ENCODE measurements around the gene ADAMTS13.
"Not testable (repeated sequence)": the region's sequence is repeated elsewhere in the genome, so short reads cannot be mapped to it uniquely, and the experiment has no call there.

ADAMTS13 gene

DNA sequence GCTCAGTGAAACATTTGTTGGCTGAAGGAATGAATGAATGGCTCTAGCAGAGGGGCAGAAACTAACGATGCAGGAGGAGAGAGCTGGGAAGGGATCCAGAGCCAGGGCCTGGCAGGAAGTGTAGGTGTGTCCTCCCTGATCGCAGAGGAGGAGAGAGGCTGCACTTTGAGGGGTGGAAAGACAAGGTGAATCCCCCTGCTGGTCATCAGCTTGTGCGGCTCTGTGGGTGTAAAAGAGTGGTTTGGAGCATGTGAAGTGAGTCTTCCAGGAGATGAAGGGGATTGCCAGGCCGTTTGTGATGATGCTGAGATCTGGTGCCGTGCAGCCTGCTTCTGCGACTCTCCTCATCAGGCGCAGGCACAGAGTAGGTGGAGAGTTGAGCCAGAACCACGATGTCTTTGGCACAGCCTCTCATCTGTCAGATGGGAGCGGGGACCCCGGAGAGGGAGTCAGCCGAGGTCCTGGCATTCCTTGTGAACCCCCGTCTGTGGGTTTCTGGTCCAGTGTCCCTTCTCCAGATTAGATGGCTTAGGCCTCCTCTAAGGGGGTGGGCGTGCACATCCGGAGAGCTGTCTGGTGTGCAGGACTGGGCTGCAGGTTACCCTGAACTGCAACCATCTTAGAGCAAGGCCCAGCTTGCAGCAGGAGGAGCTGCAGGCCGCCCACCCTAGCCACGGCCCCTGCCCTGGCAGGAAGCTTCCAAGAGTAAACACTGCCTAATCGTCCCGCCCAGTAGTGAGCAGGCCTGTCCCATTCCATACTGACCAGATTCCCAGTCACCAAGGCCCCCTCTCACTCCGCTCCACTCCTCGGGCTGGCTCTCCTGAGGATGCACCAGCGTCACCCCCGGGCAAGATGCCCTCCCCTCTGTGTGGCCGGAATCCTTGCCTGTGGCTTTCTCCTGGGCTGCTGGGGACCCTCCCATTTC is at the start of gene ADAMTS13:
TSS of gene ADAMTS13 (plus strand) at position 753 of the 928 bp plus-strand sequence. CDS start at position 830, 77 bp downstream.
- peak; percentile 60 for DNase-seq (ENCODE audit: low spot score)

DNA sequence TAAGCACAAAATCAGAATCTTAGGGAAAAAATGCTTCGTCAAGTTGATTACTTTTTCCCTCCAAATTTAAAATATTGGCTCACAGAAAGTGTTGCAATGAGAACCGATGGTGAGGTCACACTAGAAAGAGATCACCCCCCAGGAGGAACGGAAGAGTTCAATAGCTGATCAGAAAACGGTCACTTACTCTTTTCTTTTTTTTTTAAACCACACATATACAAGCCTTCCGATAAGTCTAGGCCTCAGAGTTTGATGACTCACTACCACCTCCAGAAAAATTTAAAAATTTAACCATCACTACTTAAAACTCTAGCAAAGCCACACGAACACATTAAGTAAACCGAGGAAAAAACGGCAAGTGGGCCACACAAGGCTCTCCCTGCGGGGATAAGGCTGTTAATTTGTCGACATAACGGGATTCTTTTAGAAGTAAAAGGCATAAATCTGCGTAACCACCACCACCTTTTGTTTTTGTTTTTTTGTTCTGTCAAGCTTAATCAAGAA is 47.5 kb upstream of the ADAMTS13 start:
- peak; percentile 57 for DNase-seq (ENCODE audit: low spot score)

DNA sequence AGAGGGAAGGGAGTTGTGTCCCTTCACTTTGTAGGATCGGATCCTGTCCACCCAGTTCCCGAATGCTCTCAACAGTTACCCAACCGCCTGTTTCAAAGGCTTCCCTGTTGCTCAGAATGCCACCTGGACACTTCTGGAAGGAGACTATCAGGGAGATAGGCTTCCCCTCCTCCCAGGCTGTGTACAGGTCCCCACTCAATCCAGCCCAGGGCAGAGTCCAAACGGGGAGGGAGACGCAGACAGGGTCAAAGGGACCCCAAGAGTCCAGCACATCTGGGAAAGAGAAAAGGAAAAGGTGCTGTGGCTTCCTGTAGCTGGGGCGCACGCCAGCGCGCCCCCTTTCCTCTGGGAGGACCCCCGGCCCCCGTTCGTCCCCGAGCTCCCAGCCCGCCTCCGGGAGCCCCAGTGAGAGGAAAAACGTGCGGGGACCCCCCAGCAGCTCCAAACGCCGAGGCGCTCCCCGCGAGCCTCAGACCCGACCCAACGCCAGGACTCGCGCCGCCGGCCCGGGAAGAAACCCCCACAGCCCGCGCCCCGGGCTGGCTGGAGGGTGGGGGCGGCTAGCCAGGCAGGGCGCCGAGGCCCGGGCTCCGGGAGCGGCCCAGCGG is 46.9 kb upstream of the ADAMTS13 start:
- DNase-seq (ENCODE audit: low spot score), result no peak

DNA sequence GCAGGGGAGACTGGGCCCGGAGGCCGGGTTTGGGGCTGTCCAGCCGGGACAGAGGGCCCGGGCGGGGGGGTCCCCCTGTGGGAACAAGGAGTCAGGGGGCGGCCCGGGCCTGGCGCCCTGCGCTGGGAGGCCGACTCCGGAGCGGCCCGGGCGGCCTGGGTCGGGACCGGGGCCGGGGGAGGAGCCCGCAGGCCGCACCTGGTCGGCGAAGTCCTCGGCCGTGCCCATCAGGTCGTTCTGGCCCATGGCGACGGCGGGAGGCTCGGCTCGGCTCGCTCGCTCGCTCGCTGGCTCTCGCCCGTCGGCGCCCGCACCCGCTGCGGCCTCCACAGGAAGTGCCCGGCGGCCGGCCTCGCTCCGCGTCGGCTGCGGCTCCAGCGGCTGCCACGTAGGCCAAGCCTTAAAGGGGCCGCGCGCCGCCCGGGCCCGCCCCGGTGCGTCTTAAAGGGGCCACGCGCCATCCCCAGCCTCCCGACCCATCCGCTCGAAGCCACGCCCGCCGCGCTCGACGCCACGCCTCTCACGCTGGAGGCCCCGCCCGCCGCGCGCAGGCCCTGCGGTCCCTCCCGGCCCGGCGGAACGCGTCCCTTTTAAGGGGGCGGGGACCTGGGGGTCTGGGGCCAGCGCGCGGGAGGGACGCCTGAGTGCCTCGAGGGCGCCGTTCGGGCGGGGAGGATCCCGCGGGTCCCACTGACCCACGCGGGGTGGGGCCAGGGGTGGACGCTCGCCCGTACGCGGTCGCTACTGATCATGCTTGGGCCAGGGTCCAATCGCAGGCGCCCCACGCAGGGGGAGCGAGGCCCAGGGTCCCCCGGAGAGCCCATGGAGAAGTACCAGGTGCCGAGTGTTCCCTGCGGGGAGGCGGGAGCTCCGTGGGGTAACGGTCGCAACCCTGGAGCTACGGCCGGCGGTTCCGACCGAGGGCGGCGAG is 46.2 kb upstream of the ADAMTS13 start, which contains the start of the genes STKLD1 and SURF4:
TSS of gene STKLD1 (plus strand) at position 643 of the 931 bp plus-strand sequence. CDS start at position 751, 108 bp downstream.
TSS of gene SURF4 (minus strand) at position 337 of the 931 bp plus-strand sequence. CDS start at position 246, 91 bp downstream.
- peak; percentile 95 for DNase-seq (ENCODE audit: low spot score)

DNA sequence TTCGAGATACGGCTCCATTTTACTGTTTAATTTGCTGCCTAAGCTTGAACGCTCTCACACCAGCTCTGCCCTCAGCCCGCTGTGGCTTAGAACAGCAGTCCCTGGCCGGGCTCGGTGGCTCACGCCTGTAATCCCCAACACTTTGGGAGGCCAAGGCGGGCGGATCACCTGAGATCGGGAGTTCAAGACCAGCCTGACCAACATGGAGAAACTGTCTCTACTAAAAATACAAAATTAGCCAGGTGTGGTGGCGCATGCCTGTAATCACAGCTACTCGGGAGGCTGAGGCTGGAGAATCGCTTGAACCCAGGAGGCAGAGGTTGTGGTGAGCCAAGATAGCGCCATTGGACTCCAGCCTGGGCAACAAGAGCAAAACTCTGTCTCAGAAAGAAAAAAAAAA is 44.9 kb upstream of the ADAMTS13 start:
- not testable (repeated sequence) for DNase-seq (ENCODE audit: low spot score)

DNA sequence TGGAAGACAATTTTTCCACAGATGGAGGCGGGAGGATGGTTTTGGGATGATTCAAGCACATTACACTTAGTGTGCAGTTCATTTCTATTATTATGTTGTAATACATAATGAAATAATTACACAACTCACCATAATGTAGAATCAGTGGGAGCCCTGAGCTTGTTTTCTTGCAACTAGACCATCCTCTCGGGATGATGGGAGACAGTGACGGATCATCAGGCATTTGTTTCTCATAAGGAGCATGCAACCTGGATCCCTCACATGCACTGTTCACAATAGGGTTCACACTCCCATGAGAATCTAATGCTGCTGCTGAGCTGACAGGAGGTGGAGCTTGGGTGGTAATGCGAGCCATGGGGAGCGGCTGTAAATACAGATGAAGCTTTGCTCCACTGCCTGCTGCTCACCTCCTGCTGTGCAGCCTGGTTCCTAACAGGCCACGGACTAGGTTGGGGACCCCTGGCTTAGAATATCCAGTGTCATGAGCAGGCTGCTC is 44.4 kb upstream of the ADAMTS13 start:
- DNase-seq (ENCODE audit: low spot score), result no peak

DNA sequence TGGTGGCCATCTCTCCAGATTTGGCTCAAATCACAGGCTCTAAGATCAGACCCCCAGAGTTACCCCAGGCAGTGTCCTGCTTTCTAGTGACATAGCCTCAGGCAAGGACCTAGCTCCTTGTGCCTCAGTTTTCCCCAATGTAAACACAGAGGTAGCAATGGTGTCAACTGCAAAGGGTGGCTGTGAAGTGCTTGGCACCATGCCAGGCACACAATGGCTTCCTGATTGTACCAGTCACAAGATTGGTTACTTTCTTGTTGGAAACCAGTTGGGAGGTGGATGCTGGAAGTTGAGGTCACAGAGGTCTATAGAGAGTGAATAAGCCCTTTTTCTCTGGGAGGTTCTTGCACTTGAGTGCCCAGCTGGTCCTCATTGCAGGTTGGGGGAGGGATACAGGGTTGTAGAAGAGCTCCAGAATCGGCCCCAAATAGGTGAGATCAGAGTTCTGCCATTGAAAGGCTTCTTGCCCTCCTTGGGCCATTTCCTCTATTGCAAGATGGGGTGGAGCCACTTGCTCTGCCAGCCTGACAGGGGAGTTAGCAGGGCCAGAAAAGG is 43.7 kb upstream of the ADAMTS13 start:
- no peak for DNase-seq (ENCODE audit: low spot score)

DNA sequence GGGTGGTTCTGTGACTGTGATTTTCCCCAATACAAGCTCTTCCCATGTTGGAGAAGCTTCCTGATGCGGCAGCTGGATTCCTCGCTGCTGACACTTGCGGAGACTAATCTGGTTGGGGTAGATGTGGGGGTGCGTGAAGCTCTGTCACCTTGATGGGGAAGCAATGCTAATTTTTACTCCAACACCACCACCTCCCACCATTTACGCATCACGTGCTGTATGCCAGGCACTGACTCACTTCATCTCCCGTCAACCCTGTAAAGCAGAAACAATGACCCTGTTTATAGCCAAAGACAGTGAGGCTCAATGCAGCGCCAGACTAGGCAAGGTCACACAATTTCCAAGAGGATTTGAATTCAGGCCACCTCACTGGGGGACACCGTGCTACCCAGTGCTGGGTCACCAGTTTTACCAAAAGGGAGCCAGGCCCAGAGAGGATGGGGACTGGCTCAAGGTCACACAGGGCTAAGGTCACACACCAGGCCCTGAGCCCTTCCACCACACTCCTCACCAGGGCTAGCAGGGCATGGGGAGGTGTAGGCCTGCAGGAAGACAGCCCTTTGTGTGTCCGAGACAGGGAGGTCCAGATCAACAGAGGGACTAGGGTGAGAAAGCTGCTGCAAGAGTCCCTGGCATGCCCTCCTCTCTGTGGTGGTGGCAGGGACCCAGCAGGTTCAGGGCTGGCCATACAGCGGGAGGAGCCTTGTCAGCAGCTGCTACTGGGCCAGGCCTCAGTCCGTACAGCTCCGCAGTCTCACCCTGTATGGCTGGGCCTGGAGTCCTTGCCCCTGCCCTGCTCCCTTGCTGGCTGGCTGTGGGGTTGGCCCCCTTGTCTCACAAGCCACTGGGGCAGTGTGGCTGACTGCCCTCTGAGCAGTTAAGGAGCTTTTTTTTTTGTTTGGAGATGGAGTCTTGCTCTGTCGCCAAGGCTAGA is 42.7 kb upstream of the ADAMTS13 start:
- no peak for DNase-seq (ENCODE audit: low spot score)

DNA sequence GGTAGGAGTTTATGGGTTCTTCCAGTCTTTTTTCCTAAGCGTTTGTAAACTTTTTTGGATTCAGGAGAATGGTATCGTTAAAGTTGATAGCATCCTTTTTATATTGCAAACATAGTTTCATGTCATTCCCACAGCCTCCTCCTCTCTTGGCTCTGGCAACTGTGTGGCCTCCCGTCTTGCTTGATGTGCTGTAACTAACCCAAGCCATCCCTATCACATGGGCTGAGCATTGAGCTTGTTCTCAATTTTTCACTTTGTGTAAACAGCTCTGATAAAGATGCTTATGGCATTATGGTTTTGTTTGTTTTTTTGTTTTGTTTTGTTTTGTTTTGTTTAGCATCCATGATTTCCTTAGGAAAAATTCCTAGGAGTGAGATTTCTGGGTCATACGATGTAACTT is 41.4 kb upstream of the ADAMTS13 start:
- no peak for DNase-seq (ENCODE audit: low spot score)

DNA sequence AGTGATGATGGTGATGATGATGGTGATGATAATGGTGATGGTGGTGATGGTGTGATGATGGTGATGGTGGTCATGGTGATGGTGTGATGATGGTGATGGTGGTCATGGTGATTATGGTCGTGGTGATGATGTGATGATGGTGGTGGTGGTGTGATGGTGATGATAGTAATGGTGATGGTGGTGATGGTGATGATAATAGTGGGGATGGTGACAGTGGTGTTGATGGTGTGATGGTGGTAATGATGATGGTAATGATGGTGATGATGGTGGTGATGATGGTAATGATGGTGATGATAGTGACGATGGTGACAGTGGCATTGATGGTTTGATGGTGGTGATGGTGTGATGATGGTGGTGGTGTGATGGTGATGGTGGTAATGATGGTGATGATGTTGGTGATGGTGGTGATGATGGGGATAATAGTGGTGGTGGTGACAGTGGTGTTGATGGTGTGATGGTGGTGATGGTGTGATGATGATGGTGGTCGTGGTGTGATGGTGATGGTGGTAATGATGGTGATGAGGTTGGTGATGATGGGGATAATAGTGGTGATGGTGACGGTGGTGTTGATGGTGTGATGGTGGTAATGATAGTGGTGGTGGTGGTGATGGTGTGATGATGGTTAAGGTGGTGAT is 39.5 kb upstream of the ADAMTS13 start:
- DNase-seq (ENCODE audit: low spot score), result no peak

DNA sequence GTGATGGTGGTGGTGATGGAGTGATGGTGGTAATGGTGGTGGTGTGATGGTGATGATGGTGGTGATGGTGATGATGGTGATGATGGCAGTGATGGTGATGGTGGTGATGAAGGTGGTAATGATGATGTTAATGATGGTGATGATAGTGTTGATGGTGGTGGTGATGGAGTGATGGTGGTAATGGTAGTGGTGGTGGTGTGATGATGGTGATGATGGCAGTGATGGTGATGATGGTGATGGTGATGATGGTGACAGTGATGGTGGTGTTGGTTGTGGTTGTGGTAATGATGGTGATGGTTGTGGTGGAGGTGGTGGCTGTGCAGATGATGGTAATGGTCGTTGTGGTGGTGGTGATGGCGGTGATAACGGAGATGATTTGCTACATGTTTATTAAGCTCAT is 38.7 kb upstream of the ADAMTS13 start:
- no peak for DNase-seq (ENCODE audit: low spot score)

DNA sequence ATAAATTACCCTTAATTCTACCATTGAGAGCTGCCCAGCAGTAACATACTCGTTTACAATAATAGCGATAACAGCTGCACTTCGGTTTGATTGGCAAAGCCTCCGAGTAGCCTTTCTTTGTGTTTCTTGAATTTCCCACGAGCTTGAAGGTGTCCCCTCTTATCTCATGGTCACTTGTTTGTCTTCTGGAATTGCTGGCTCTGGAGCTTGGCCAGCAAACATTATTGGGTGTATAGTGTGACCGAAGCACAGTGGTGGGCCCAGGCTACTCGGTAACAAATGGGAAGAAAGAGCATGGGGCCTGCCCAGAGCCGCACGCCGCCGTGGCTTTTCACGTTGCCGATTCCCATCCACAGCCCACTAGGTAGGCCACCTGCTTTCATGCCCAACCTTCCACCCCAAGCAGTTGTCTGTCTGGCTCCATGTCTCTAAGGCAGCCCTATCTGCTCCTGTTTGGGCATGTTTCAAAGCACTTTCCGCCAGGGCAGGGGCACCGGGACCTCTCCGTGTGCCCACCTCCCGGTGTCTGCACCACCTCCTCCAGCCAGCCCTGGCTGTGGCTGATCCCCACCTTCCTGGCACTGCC is 37.3 kb upstream of the ADAMTS13 start:
- no peak for DNase-seq (ENCODE audit: low spot score)

DNA sequence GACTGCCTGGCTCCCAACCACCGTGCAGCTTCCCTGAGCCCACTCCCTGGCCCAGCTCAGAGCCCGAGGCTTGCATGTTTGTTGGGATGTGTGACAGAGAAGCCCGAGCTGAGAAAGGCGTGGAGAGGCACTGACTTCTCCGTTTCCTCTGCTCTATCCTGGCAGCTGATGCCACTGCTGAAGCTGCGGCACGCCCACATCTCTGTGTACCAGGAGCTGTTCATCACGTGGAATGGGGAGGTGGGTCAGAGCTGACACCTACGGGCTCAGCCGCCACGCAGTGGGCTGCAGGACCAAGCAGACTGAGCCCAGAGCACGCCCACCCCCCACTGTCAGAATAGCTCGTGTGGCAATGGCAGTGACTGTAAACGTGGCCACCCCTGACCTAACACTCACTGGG is 36.7 kb upstream of the ADAMTS13 start:
- no peak for DNase-seq (ENCODE audit: low spot score)

DNA sequence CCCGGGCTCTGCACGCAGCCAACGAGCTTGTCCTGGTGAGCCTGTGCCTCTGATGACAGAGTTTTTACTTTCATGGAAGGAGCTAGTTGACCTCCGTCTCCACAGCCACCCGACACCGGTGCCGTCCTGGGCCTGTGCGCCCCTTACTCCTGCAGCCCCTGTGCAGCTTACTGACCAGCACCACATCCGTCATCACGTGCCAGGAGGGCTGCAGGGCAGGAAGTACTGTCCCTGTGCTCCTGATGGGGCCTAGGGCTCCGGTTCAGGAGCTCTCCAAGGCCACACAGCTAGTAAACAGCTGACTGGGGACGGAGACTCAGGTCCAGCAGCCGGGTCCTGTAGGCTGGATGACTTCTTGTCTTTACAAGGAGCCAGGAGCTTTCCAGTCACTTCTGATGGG is 35.8 kb upstream of the ADAMTS13 start:
- DNase-seq (ENCODE audit: low spot score), result no peak

DNA sequence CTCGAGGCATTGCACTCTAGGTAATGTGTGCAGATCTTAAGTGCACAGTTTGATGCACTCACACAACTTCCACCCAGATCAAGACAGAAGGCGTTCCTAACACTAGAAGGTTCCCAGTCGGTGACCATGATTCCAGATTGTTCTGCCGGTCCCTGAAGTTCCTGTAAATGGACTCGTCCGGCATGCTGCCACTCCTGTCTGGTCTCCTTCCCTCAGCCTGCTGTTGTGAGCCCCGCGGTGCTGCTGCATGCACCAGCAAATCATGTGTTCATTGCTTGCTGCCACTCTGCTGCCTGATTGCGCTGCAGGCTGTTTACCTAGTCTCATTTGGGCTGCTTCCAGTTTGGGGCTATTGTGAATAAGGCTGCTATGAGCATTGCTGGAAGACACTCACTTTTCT is 34.5 kb upstream of the ADAMTS13 start:
- DNase-seq (ENCODE audit: low spot score), result no peak

DNA sequence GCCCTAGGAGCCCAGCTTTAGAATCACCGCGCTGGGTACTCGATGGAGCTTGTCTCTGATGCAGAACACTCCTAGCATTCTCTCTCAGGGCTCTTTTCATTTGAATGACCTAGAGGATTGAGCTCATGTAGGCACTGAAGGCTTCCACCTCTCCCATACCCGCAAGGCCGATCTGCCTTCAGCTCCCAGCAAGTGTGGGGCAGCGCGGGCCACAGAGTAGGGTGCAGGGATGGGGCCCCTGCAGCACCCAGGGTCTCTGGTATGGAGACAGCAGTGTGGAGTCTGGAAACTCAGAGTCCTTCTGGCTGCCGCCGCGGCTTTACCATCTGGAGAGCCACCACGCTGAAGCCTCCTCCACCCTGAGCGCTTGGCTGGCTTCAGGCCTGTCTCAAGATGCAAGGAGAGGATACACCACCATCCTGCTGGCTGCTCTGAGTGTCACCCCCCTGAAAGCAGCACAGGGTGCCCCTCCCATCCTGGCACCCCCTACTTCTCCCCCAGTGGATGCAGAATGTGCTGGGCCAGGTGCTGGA is 33.1 kb upstream of the ADAMTS13 start:
- DNase-seq (ENCODE audit: low spot score), result no peak

DNA sequence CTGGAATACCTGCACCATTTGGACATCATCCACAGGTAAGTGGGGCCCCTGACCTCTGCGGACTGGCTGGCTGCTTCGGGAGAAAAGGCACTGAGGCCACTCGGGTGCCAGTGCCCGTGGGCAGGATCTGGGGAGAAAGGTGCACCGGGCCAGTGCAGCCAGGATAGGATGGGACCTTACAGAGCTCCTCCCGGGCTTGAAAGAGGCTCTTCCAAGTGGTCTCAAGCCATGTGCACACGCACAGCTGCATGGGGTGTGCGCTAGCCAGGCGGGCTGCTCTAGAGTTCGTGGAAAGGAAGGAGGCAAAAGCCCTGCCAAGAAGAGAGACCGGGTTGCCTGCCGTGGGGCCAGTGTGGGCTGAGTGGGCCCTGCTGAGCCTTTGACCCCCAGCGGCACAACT is 32.6 kb upstream of the ADAMTS13 start:
- no peak for DNase-seq (ENCODE audit: low spot score)

DNA sequence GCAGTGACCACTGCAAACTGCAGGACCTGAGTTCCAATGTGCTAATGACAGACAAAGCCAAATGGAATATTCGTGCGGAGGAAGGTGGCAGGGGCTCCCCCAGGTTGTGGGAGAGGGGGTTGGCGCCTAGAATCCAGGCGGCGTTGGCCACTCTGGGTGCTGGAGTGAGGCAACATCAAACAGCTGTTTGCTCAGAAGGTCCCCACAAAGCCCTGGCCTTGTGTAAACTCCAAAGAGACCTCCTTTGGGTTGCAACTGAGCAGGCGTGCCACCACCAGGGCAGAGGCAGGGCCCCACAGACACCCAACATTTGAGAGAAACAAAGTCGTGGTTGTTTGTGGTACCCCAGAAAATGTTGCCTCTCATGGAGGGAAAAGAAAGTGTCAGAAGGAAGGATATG is 31.5 kb upstream of the ADAMTS13 start:
- DNase-seq (ENCODE audit: low spot score), result no peak

DNA sequence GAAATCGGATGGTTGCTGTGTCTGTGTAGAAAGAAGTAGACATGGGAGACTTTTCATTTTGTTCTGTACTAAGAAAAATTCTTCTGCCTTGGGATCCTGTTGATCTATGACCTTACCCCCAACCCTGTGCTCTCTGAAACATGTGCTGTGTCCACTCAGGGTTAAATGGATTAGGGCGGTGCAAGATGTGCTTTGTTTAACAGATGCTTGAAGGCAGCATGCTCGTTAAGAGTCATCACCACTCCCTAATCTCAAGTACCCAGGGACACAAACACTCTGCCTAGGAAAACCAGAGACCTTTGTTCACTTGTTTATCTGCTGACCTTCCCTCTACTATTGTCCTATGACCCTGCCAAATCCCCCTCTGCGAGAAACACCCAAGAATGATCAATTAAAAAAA is 30.7 kb upstream of the ADAMTS13 start:
- not testable (repeated sequence) for DNase-seq (ENCODE audit: low spot score)

All from activated CD4-positive, alpha-beta T cell treated with anti-CD3 and anti-CD28 coated beads, Interleukin-2, Interleukin-4, amounts not matched to agents 100 ng/mL and 50 ng/mL, durations not matched to agents 16 hours and 8 hours (primary cell).